ENCODE results near the gene EMILIN2.
"Not testable (repeated sequence)": the region's sequence is repeated elsewhere in the genome, so short reads cannot be mapped to it uniquely, and the experiment has no call there.

Gene EMILIN2

GRCh38 chr18:2853173-2853925 lies 6.5 kb downstream of the EMILIN2 start:
- TF ChIP-seq GATA1 (IDR thresholded peaks at IDR 0.05; ENCODE audit: low read depth, low read length), result no peak
- no peak for DNase-seq

- no peak for DNase-seq
Observed at GRCh38 chr18:2853926-2854664, 7.3 kb downstream of the EMILIN2 start.

GRCh38 chr18:2854875-2855274 lies 8.1 kb downstream of the EMILIN2 start:
- no peak for DNase-seq

More at GRCh38 chr18:2853926-2854664, 7.3 kb downstream of the EMILIN2 start:
- TF ChIP-seq POLR2A (IDR thresholded peaks at IDR 0.05; ENCODE audit: low read length) (peak; percentile 50), GATA1 (IDR thresholded peaks at IDR 0.05; ENCODE audit: low read depth, low read length) (peak; percentile 59)

GRCh38 chr18:2855560-2856350 lies 8.9 kb downstream of the EMILIN2 start:
- TF ChIP-seq POLR2A (IDR thresholded peaks at IDR 0.05; ENCODE audit: low read length) (no peak), GATA1 (IDR thresholded peaks at IDR 0.05; ENCODE audit: low read depth, low read length) (no peak)

More at GRCh38 chr18:2854875-2855274, 8.1 kb downstream of the EMILIN2 start:
- TF ChIP-seq GATA1 (IDR thresholded peaks at IDR 0.05; ENCODE audit: low read depth, low read length) (no peak), POLR2A (IDR thresholded peaks at IDR 0.05; ENCODE audit: low read length) (no peak)

GRCh38 chr18:2856547-2857170 lies 9.9 kb downstream of the EMILIN2 start:
- DNase-seq, result no peak
- TF ChIP-seq GATA1 (IDR thresholded peaks at IDR 0.05; ENCODE audit: low read depth, low read length) (no peak), POLR2A (IDR thresholded peaks at IDR 0.05; ENCODE audit: low read length) (no peak)

More at GRCh38 chr18:2855560-2856350, 8.9 kb downstream of the EMILIN2 start:
- no peak for DNase-seq

GRCh38 chr18:2857491-2858131 lies 10.8 kb downstream of the EMILIN2 start:
- TF ChIP-seq GATA1 (IDR thresholded peaks at IDR 0.05; ENCODE audit: low read depth, low read length), result no peak
- TF ChIP-seq POLR2A (IDR thresholded peaks at IDR 0.05; ENCODE audit: low read length), result no peak
- DNase-seq, result no peak

- not testable (repeated sequence) for DNase-seq
Observed at GRCh38 chr18:2860397-2860796, 13.6 kb downstream of the EMILIN2 start.

- DNase-seq, result not testable (repeated sequence)
Observed at GRCh38 chr18:2863997-2864396, 17.2 kb downstream of the EMILIN2 start.

GRCh38 chr18:2866465-2866864 lies 19.7 kb downstream of the EMILIN2 start:
- not testable (repeated sequence) for DNase-seq

- TF ChIP-seq GATA1 (IDR thresholded peaks at IDR 0.05; ENCODE audit: low read depth, low read length), result no peak
- no peak for TF ChIP-seq POLR2A (IDR thresholded peaks at IDR 0.05; ENCODE audit: low read length)
- no peak for DNase-seq
Observed at GRCh38 chr18:2869207-2869606, 22.4 kb downstream of the EMILIN2 start.

GRCh38 chr18:2871111-2871720 lies 24.4 kb downstream of the EMILIN2 start:
- DNase-seq, result no peak
- TF ChIP-seq POLR2A (IDR thresholded peaks at IDR 0.05; ENCODE audit: low read length), result no peak

- TF ChIP-seq GATA1 (IDR thresholded peaks at IDR 0.05; ENCODE audit: low read depth, low read length), result no peak
- no peak for TF ChIP-seq POLR2A (IDR thresholded peaks at IDR 0.05; ENCODE audit: low read length)
Observed at GRCh38 chr18:2872095-2872494, 25.3 kb downstream of the EMILIN2 start.

GRCh38 chr18:2874765-2875164 lies 28.0 kb downstream of the EMILIN2 start:
- no peak for DNase-seq
- TF ChIP-seq POLR2A (IDR thresholded peaks at IDR 0.05; ENCODE audit: low read length), result no peak

More at GRCh38 chr18:2872095-2872494, 25.3 kb downstream of the EMILIN2 start:
- DNase-seq, result no peak
